Stimulated activated CD8-positive, alpha-beta memory T cell treated with anti-CD3 and anti-CD28 coated beads, Interleukin-4, amount 100 ng/mL, for 48 hours (primary cell): ENCODE data around the gene RDH5.

Experiments
- DNase-seq: peaks from one replicate; pipeline ENCODE4 v3.0.0-alpha.2; 2020

RDH5 gene

GRCh38 chr12:55720071-55720564, at the start of gene RDH5:
RDH5 (plus strand) TSS chr12:55720393; CDS start chr12:55721185, 792 bp downstream.
- DNase-seq: no peak

GRCh38 chr12:55671746-55672145, 48.4 kb upstream of the RDH5 start:
- no peak for DNase-seq

GRCh38 chr12:55673638-55674037, 46.6 kb upstream of the RDH5 start:
- no peak for DNase-seq

- no peak for DNase-seq
Measured at GRCh38 chr12:55675666-55676065, 44.5 kb upstream of the RDH5 start.

GRCh38 chr12:55676707-55677106, 43.5 kb upstream of the RDH5 start:
- DNase-seq: no peak

- no peak for DNase-seq
Measured at GRCh38 chr12:55679691-55680090, 40.5 kb upstream of the RDH5 start.

- DNase-seq: no peak
Measured at GRCh38 chr12:55681142-55682077, 38.8 kb upstream of the RDH5 start.

- no peak for DNase-seq
Measured at GRCh38 chr12:55682087-55682796, 38.0 kb upstream of the RDH5 start.

GRCh38 chr12:55683676-55684075, 36.5 kb upstream of the RDH5 start:
- DNase-seq: no peak

GRCh38 chr12:55684761-55685370, 35.3 kb upstream of the RDH5 start:
- DNase-seq: no peak

GRCh38 chr12:55685671-55686070, 34.5 kb upstream of the RDH5 start:
- DNase-seq: no peak

GRCh38 chr12:55686366-55687010, 33.7 kb upstream of the RDH5 start:
- no peak for DNase-seq

- DNase-seq: peak; percentile 58
Measured at GRCh38 chr12:55687746-55688145, 32.4 kb upstream of the RDH5 start.

- DNase-seq: no peak
Measured at GRCh38 chr12:55688716-55689655, 31.2 kb upstream of the RDH5 start.

GRCh38 chr12:55692631-55693322, 27.4 kb upstream of the RDH5 start:
- no peak for DNase-seq

- DNase-seq: no peak
Measured at GRCh38 chr12:55693323-55694187, 26.6 kb upstream of the RDH5 start.

GRCh38 chr12:55694188-55694515, 26.0 kb upstream of the RDH5 start:
- no peak for DNase-seq

- DNase-seq: no peak
Measured at GRCh38 chr12:55694651-55695050, 25.5 kb upstream of the RDH5 start.

GRCh38 chr12:55695349-55695748, 24.8 kb upstream of the RDH5 start:
- no peak for DNase-seq

- DNase-seq: no peak
Measured at GRCh38 chr12:55696141-55696540, 24.1 kb upstream of the RDH5 start.
